GM18499 (cell line): ENCODE results near the gene CAMK2G.
A peak's percentile ranks its signal among the peaks of the same experiment; 100 is the strongest.

Source experiments
- ATAC-seq: cut with Tn5 transposase; IDR thresholded peaks from one replicate; pipeline ENCODE4 v1.9.1; 2021; ENCODE audit warnings: moderate number of reproducible peaks; ENCODE audit not compliant: insufficient read depth, unreplicated experiment

CAMK2G gene

GRCh38 chr10:73781879-73782748 is 92.2 kb downstream of the CAMK2G start, which contains the start of gene CHCHD1:
Gene CHCHD1, plus strand, starts transcription at chr10:73782048. Its CDS starts 28 bp downstream, at chr10:73782076.
- no peak for ATAC-seq

GRCh38 chr10:73781548-73781878 is 92.8 kb downstream of the CAMK2G start:
- no peak for ATAC-seq

- no peak for ATAC-seq
Measured at GRCh38 chr10:73780966-73781365, 93.4 kb downstream of the CAMK2G start.

- ATAC-seq, result no peak
Measured at GRCh38 chr10:73780301-73780700, 94.1 kb downstream of the CAMK2G start.

- no peak for ATAC-seq
Measured at GRCh38 chr10:73779539-73780197, 94.7 kb downstream of the CAMK2G start.

GRCh38 chr10:73779018-73779417 is 95.3 kb downstream of the CAMK2G start:
- ATAC-seq, result no peak

- ATAC-seq, result no peak
Measured at GRCh38 chr10:73774637-73775036, 99.7 kb downstream of the CAMK2G start.

GRCh38 chr10:73773152-73773879 is 101.0 kb downstream of the CAMK2G start:
- ATAC-seq, result no peak

GRCh38 chr10:73772281-73773151 is 101.8 kb downstream of the CAMK2G start:
- peak; percentile 32 for ATAC-seq

GRCh38 chr10:73771722-73772280 is 102.6 kb downstream of the CAMK2G start:
- peak; percentile 23 for ATAC-seq

- ATAC-seq, result no peak
Measured at GRCh38 chr10:73769396-73769795, 105.0 kb downstream of the CAMK2G start.

GRCh38 chr10:73768881-73769280 is 105.5 kb downstream of the CAMK2G start:
- ATAC-seq, result no peak

- no peak for ATAC-seq
Measured at GRCh38 chr10:73765066-73765465, 109.3 kb downstream of the CAMK2G start.

- no peak for ATAC-seq
Measured at GRCh38 chr10:73763343-73763742, 111.0 kb downstream of the CAMK2G start.

GRCh38 chr10:73762915-73763314 is 111.4 kb downstream of the CAMK2G start:
- ATAC-seq, result no peak
